Aortic smooth muscle cell (primary cell): ENCODE data around the gene SLC36A1. TPM values are rescaled to one million over a fixed set of nuclear protein-coding genes. Genes with fewer than 3 reads are reported as not detected.

Experiments
- total RNA-seq: library from RNA; depleted of rRNA; stranded (reverse); fragments of >200 nt; gene quantifications from 2 replicates; pipeline ENCODE4 v1.2.3, GENCODE V29; 2014

SLC36A1 gene
- 7.0 and 8.1 TPM in 2 replicates for total RNA-seq

GRCh38 chr5:151447174-151448037, at the start of gene SLC36A1:
Gene SLC36A1 (plus strand): TSS chr5:151447603. CDS start chr5:151458793, 11,190 bp downstream.

Other genes starting within 250 kb of the SLC36A1 start
- 0.93 and 1.3 TPM in 2 replicates for gene CCDC69, start 223.5 kb upstream of the SLC36A1 start, total RNA-seq
- 27.0 and 35.7 TPM in 2 replicates for gene GM2A, start 194.4 kb upstream of the SLC36A1 start, total RNA-seq
- not detected in 2 replicates for gene SLC36A3, start 143.8 kb upstream of the SLC36A1 start, total RNA-seq
- gene SLC36A2, start 100.0 kb upstream of the SLC36A1 start, total RNA-seq, result not detected in 2 replicates
- gene FAT2, start 143.7 kb downstream of the SLC36A1 start, total RNA-seq, result under 0.01 and 0.13 TPM in 2 replicates
- gene SPARC, start 239.3 kb downstream of the SLC36A1 start, total RNA-seq, result 877 and 1,916 TPM in 2 replicates